ENCODE data around the gene ULK3. TPM values are rescaled to one million over a fixed set of nuclear protein-coding genes. Genes with fewer than 3 reads are reported as not detected.

ULK3 gene
- polyA plus RNA-seq, 2 of the 4 experiments (the other 2 are of a cell fraction) = 28.1 to 48.9 TPM

DNA sequence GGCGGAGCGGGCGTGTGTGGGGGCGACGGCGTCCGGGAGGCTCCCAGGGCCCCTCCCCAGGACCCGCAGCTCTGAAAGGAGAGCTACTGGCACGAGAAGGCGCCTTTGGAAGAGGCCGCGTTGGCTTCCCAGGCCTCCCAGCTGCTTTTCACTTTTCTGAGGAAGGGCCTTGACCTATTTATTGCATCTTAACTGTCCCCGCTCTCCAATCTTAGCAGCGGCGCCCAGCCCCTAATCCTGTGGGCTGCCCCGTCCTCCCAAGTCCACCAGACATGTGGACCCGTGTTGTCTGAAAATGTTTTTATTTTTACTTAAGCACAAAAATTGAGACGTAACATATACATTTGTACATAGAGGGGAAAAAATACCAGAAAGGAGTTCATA, 481 bp upstream of the ULK3 start:
- ChIA-PET POLR2A (interaction anchor here (0.6 kb wide), 1 partner anchor 43 kb away, joined by 3 read pairs; no protein-coding TSS in a partner anchor), CTCF (interaction anchor here (0.7 to 66.7 kb wide), 11 partner anchors 9 to 465 kb away, joined by 3 to 1908 read pairs (median 4); partner anchors contain the start of genes CPLX3, CSK and LMAN1L)
- TF ChIP-seq RNF2 (IDR thresholded peaks at IDR 0.05; ENCODE audit: borderline replicate concordance, low read depth) (peak; percentile 58; the same call in 1 of the 2 replicates), SMC3 (IDR thresholded peaks at IDR 0.05) (0 out of 3 replicates have a peak, but pooled peaks have one; percentile 5), TFCP2L1 (CRISPR knock-in tag; IDR thresholded peaks at IDR 0.05) (peak; percentile 81; the same call in 1 of the 2 replicates), GATA3 (IDR thresholded peaks at IDR 0.05; ENCODE audit: borderline replicate concordance) (no peak), RCOR1 (IDR thresholded peaks at IDR 0.05; ENCODE audit: low read depth, low read length) (no peak), HOXB5 (CRISPR knock-in tag; IDR thresholded peaks at IDR 0.05) (0 out of 2 replicates have a peak, but pooled peaks have one; percentile 20)
- H3K4me2 ChIP-seq = peak overlapping the region; percentile 88
- H3K27ac ChIP-seq = peak overlapping the region; percentile 89 to 95
- WGBS (ENCODE audit: missing lambda C conversion rate) = 35% methylated on average over 16 of the region's 18 CpGs
- no peak for FAIRE-seq
- peak overlapping the region; percentile 66 for H3K4me3 ChIP-seq
- DNase-seq (ENCODE audit: low read depth in 1 of 2, low spot score in 1 of 2) = no peak
- ATAC-seq = no peak
- H3K4me1 ChIP-seq = peaks cover 13% of the 10 kb centered on the region
- no peaks in the 10 kb centered on the region for H3K9me3 ChIP-seq

GRCh38 chr15:74841891-74842373, 1.0 kb downstream of the ULK3 start:
- CTCF ChIA-PET = interaction anchor here (1.4 to 66.7 kb wide), 6 partner anchors 9 to 59 kb away, joined by 4 to 1908 read pairs (median 8); partner anchors contain the start of genes CPLX3, CSK and LMAN1L
- ATAC-seq (no peak), FAIRE-seq (no peak), DNase-seq (ENCODE audit: low read depth in 1 of 2, low spot score in 1 of 2) (no peak)
- H3K27ac ChIP-seq = peak overlapping the region in 1 of 2 experiments; percentile 95; a peak in 4 of 6 replicates
- H3K9me3 ChIP-seq = no peaks in the 10 kb centered on the region
- POLR2A ChIA-PET = interaction anchor here (0.6 kb wide), 1 partner anchor 57 kb away, joined by 4 read pairs; no protein-coding TSS in a partner anchor
- H3K4me1 ChIP-seq = peaks cover 13% of the 10 kb centered on the region
- 84% methylated on average over 14 of the region's 14 CpGs for WGBS (ENCODE audit: missing lambda C conversion rate)
- H3K4me2 ChIP-seq = peak overlapping the region; percentile 88
- H3K4me3 ChIP-seq = peak overlapping the region; percentile 66
- TF ChIP-seq MAZ (IDR thresholded peaks at IDR 0.05; ENCODE audit: borderline replicate concordance, low read depth, low read length) (no peak), MYC (IDR thresholded peaks at IDR 0.05; ENCODE audit: borderline replicate concordance, low read length) (no peak), HEYL (CRISPR knock-in tag; IDR thresholded peaks at IDR 0.05) (no peak), POLR2AphosphoS2 (conservative IDR thresholded peaks at IDR 0.05; ENCODE audit: low read length) (no peak), ZSCAN20 (CRISPR knock-in tag; IDR thresholded peaks at IDR 0.05) (no peak), NPAS2 (CRISPR knock-in tag; IDR thresholded peaks at IDR 0.05; ENCODE audit: borderline replicate concordance) (no peak), PHF8 (IDR thresholded peaks at IDR 0.05; ENCODE audit: borderline replicate concordance, low read depth) (no peak), KDM1A (IDR thresholded peaks at IDR 0.05; ENCODE audit: low read depth) (no peak), HOXA7 (CRISPR knock-in tag; IDR thresholded peaks at IDR 0.05) (no peak), BHLHE40 (IDR thresholded peaks at IDR 0.05; ENCODE audit: low read depth, low read length) (no peak), FOSB (CRISPR knock-in tag; IDR thresholded peaks at IDR 0.05) (no peak)
- TF ChIP-seq, protein P1, sequence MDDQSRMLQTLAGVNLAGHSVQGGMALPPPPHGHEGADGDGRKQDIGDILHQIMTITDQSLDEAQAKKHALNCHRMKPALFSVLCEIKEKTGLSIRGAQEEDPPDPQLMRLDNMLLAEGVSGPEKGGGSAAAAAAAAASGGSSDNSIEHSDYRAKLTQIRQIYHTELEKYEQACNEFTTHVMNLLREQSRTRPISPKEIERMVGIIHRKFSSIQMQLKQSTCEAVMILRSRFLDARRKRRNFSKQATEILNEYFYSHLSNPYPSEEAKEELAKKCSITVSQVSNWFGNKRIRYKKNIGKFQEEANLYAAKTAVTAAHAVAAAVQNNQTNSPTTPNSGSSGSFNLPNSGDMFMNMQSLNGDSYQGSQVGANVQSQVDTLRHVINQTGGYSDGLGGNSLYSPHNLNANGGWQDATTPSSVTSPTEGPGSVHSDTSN (IDR thresholded peaks at IDR 0.05) = no peak

GRCh38 chr15:74840851-74841775, 1.8 kb downstream of the ULK3 start:
- no peak for TF ChIP-seq GATA3 (IDR thresholded peaks at IDR 0.05; ENCODE audit: borderline replicate concordance)
- ChIA-PET POLR2A (no interaction called here), CTCF (interaction anchor here (0.9 to 66.7 kb wide), 5 partner anchors 10 to 61 kb away, joined by 3 to 1908 read pairs (median 3); partner anchors contain the start of genes CPLX3, CSK and LMAN1L)
- FAIRE-seq = no peak
- ATAC-seq = no peak
- Histone ChIP-seq H3K4me2 (peak overlapping the region; percentile 88; the same call in 2 of the 3 replicates), H3K27ac (no peak overlapping the region), H3K9me3 (no peaks in the 10 kb centered on the region), H3K4me3 (no peak overlapping the region), H3K4me1 (peaks cover 13% of the 10 kb centered on the region)
- no peak for DNase-seq (ENCODE audit: low read depth in 1 of 2, low spot score in 1 of 2)
- 91% methylated on average over 9 of the region's 9 CpGs for WGBS (ENCODE audit: missing lambda C conversion rate)
